Ammon's horn (tissue), 1 donor: ENCODE measurements around the gene DGKQ.
"Not testable (repeated sequence)": the region's sequence is repeated elsewhere in the genome, so short reads cannot be mapped to it uniquely, and the experiment has no call there.

ENCODE experiments used
- DNase-seq: peaks from one replicate; pipeline ENCODE4 v3.0.0-alpha.2; 2016; ENCODE audit warnings: low spot score

DGKQ gene

GRCh38 chr4:921830-922331 lies 51.5 kb downstream of the DGKQ start:
- no peak for DNase-seq

- DNase-seq, result not testable (repeated sequence)
Measured at GRCh38 chr4:919004-919680, 54.2 kb downstream of the DGKQ start.

GRCh38 chr4:918591-918990 lies 54.8 kb downstream of the DGKQ start:
- not testable (repeated sequence) for DNase-seq

- DNase-seq, result no peak
Measured at GRCh38 chr4:917992-918391, 55.4 kb downstream of the DGKQ start.

- DNase-seq, result no peak
Measured at GRCh38 chr4:917466-917865, 55.9 kb downstream of the DGKQ start.

- peak; percentile 45 for DNase-seq
Measured at GRCh38 chr4:915595-915994, 57.8 kb downstream of the DGKQ start.

- DNase-seq, result peak; percentile 40
Measured at GRCh38 chr4:915041-915474, 58.3 kb downstream of the DGKQ start.

GRCh38 chr4:914531-914930 lies 58.8 kb downstream of the DGKQ start:
- no peak for DNase-seq

- no peak for DNase-seq
Measured at GRCh38 chr4:913280-913618, 60.1 kb downstream of the DGKQ start.

- peak; percentile 54 for DNase-seq
Measured at GRCh38 chr4:912548-913279, 60.7 kb downstream of the DGKQ start.

GRCh38 chr4:911871-912490 lies 61.4 kb downstream of the DGKQ start:
- DNase-seq, result no peak

- no peak for DNase-seq
Measured at GRCh38 chr4:911221-911751, 62.1 kb downstream of the DGKQ start.

GRCh38 chr4:910366-911091 lies 62.8 kb downstream of the DGKQ start:
- DNase-seq, result no peak

GRCh38 chr4:909821-910220 lies 63.5 kb downstream of the DGKQ start:
- no peak for DNase-seq

GRCh38 chr4:909131-909571 lies 64.2 kb downstream of the DGKQ start:
- DNase-seq, result no peak
